Ecto neural progenitor cell (in vitro differentiated cells): ENCODE data around the gene PRPF40A.

ENCODE experiments used
- DNase-seq: peaks from one replicate; pipeline ENCODE4 v3.0.0-alpha.2; 2018; ENCODE audit warnings: low spot score

The PRPF40A gene

GRCh38 chr2:152716805-152717227 is 445 bp downstream of the PRPF40A start:
- no peak for DNase-seq

- DNase-seq: no peak
These were observed 1.3 kb downstream of the PRPF40A start for GRCh38 chr2:152715854-152716428.

GRCh38 chr2:152715112-152715511 is 2.1 kb downstream of the PRPF40A start:
- no peak for DNase-seq

- DNase-seq: no peak
These were observed 6.5 kb downstream of the PRPF40A start for GRCh38 chr2:152710713-152711112.

GRCh38 chr2:152708742-152709141 is 8.5 kb downstream of the PRPF40A start:
- no peak for DNase-seq

GRCh38 chr2:152706477-152707021 is 10.7 kb downstream of the PRPF40A start:
- no peak for DNase-seq

- no peak for DNase-seq
These were observed 16.1 kb downstream of the PRPF40A start for GRCh38 chr2:152701198-152701597.

GRCh38 chr2:152696476-152696875 is 20.8 kb downstream of the PRPF40A start:
- no peak for DNase-seq

GRCh38 chr2:152695763-152696162 is 21.5 kb downstream of the PRPF40A start:
- no peak for DNase-seq

GRCh38 chr2:152694161-152694661 is 23.1 kb downstream of the PRPF40A start:
- DNase-seq: no peak

GRCh38 chr2:152693033-152693432 is 24.2 kb downstream of the PRPF40A start:
- no peak for DNase-seq

- DNase-seq: no peak
These were observed 30.9 kb downstream of the PRPF40A start for GRCh38 chr2:152686321-152686720.

- DNase-seq: no peak
These were observed 33.9 kb downstream of the PRPF40A start for GRCh38 chr2:152683400-152683799.

- DNase-seq: no peak
These were observed 34.6 kb downstream of the PRPF40A start for GRCh38 chr2:152682663-152683062.

GRCh38 chr2:152678808-152679207 is 38.5 kb downstream of the PRPF40A start:
- no peak for DNase-seq

GRCh38 chr2:152676461-152676860 is 40.8 kb downstream of the PRPF40A start:
- DNase-seq: no peak

GRCh38 chr2:152674334-152674733 is 42.9 kb downstream of the PRPF40A start:
- no peak for DNase-seq

GRCh38 chr2:152664725-152665124 is 52.5 kb downstream of the PRPF40A start:
- DNase-seq: no peak

- DNase-seq: no peak
These were observed 56.2 kb downstream of the PRPF40A start for GRCh38 chr2:152661076-152661475.

GRCh38 chr2:152658221-152658620 is 59.0 kb downstream of the PRPF40A start:
- DNase-seq: no peak

GRCh38 chr2:152657043-152657442 is 60.2 kb downstream of the PRPF40A start:
- no peak for DNase-seq

- no peak for DNase-seq
These were observed 61.4 kb downstream of the PRPF40A start for GRCh38 chr2:152655880-152656279.

GRCh38 chr2:152651834-152652233 is 65.4 kb downstream of the PRPF40A start:
- no peak for DNase-seq

GRCh38 chr2:152650768-152651371 is 66.4 kb downstream of the PRPF40A start:
- DNase-seq: no peak
